ENCODE data around the gene INVS.

DNA sequence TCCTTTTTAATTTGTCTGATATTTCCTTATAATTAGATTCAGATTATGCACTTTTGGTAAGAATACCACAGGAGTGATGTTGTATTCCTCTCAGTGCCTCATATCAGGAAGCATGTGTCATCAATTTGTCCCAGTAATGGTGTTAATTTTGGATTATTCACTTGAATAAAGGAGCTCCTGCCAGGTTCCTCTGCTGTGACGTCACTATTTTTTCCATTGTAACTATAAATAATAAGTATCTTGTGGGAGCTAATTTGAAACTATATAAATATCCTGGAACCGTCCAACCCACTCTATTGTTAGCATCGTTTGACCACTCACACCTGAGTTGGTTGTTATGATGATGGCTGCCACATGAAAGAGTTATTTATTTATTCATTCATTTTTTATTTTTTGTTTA lies 107.9 kb downstream of the INVS start:
- TF ChIP-seq, protein P1, sequence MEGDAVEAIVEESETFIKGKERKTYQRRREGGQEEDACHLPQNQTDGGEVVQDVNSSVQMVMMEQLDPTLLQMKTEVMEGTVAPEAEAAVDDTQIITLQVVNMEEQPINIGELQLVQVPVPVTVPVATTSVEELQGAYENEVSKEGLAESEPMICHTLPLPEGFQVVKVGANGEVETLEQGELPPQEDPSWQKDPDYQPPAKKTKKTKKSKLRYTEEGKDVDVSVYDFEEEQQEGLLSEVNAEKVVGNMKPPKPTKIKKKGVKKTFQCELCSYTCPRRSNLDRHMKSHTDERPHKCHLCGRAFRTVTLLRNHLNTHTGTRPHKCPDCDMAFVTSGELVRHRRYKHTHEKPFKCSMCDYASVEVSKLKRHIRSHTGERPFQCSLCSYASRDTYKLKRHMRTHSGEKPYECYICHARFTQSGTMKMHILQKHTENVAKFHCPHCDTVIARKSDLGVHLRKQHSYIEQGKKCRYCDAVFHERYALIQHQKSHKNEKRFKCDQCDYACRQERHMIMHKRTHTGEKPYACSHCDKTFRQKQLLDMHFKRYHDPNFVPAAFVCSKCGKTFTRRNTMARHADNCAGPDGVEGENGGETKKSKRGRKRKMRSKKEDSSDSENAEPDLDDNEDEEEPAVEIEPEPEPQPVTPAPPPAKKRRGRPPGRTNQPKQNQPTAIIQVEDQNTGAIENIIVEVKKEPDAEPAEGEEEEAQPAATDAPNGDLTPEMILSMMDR (IDR thresholded peaks at IDR 0.05), result no peak
- TF ChIP-seq EP300 (IDR thresholded peaks at IDR 0.05), result no peak
- TF ChIP-seq POLR2AphosphoS5 (IDR thresholded peaks at IDR 0.05), result no peak
- no peak for TF ChIP-seq POLR2A (IDR thresholded peaks at IDR 0.05)

All from suprapubic skin (tissue), 4 donors.